ENCODE results near the gene ARMC5. TPM values are rescaled to one million over a fixed set of nuclear protein-coding genes. Genes with fewer than 3 reads are reported as not detected.
"Not testable (repeated sequence)": the region's sequence is repeated elsewhere in the genome, so short reads cannot be mapped to it uniquely, and the experiment has no call there.

Gene ARMC5
- total and polyA plus RNA-seq, 9 of the 15 experiments (the other 6 are each of a cell fraction or from before 2014, with no cell fraction given), result 0.11 to 13.5 (median 2.1) TPM

DNA sequence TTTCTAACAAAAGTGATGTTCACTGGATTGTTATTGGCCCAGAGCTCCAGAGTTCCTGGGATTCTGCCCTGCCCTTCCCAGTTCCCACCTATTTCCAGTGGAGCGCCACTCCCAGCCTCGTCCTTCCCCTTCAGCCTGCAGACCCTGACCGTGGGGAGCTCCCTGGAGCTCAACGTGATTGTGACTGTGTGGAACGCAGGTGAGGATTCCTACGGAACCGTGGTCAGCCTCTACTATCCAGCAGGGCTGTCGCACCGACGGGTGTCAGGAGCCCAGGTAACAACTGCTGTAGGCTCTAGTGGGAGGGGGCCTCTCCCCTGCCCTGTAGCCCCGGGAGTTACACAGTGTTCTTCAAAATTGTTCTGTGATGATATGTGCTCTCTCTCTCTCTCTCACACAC lies 42.9 kb upstream of the ARMC5 start:
- no peaks in the 10 kb centered on the region for H3K9me1 ChIP-seq (ENCODE audit: control insufficient read depth, insufficient read depth, low read length)
- in situ Hi-C loops (cut with MboI), result no loop called here
- no peaks in the 10 kb centered on the region for H3K9me3 ChIP-seq (replicated peaks; ENCODE audit: control insufficient read depth, insufficient read depth, low read depth, low read length)
- FAIRE-seq, result no peak
- no peaks in the 10 kb centered on the region; a peak in 1 of 5 replicates for H3K4me1 ChIP-seq (replicated peaks in 1 of 2; ENCODE audit: control insufficient read depth in 2 of 2, insufficient read depth in 2 of 2, low read length in 2 of 2)
- no peak for DNase-seq (ENCODE audit: extremely low read depth in 1 of 4, low spot score in 3 of 4)
- H4K20me1 ChIP-seq (replicated peaks; ENCODE audit: control insufficient read depth, insufficient read depth, low read length), result no peaks in the 10 kb centered on the region; the same call in 1 of the 2 replicates
- WGBS (ENCODE audit: insufficient coverage, low coverage, missing lambda C conversion rate), result 2% methylated on average over 11 of the region's 11 CpGs
- CTCF ChIA-PET (ENCODE audit: low intra/inter-chr PET ratio), result no interaction called here
- no peaks in the 10 kb centered on the region for H3K36me3 ChIP-seq (ENCODE audit: control insufficient read depth, insufficient read depth, low read length)
- no peak overlapping the region for H3K4me2 ChIP-seq (ENCODE audit: insufficient read depth, low read length)
- no peak overlapping the region for H3K9ac ChIP-seq (ENCODE audit: insufficient read depth in 1 of 2, low read depth in 2 of 2, low read length in 2 of 2)
- BruUV-seq (replicated peaks), result no TSS peak
- POLR2A ChIA-PET, result interaction anchor here (0.6 to 1.0 kb wide), 3 partner anchors 13 to 69 kb away, joined by 3 read pairs; no protein-coding TSS in a partner anchor
- TF ChIP-seq SMAD2 (IDR thresholded peaks at IDR 0.05; ENCODE audit: low read depth, low read length) (no peak), ZNF23 (CRISPR knock-in tag; IDR thresholded peaks at IDR 0.05) (no peak), ZNF707 (CRISPR knock-in tag; conservative IDR thresholded peaks at IDR 0.05) (no peak), ZNF780A (CRISPR knock-in tag; IDR thresholded peaks at IDR 0.05) (no peak)
- no peak overlapping the region for H3K27ac ChIP-seq (ENCODE audit: extremely low read depth, low read depth, low read length)
- intact Hi-C loops (cut with micrococcal nuclease), result no loop called here
- H3K79me2 ChIP-seq (ENCODE audit: control insufficient read depth, insufficient read depth, low read length), result no peaks in the 10 kb centered on the region
- no peak overlapping the region for H2AFZ ChIP-seq (ENCODE audit: low read depth, low read length)
- no peak overlapping the region for H3K4me3 ChIP-seq
- H3K27me3 ChIP-seq (ENCODE audit: control insufficient read depth in 2 of 2, insufficient read depth in 2 of 2, low read length in 2 of 2), result peaks cover 13 to 52% of the 10 kb centered on the region in 2 experiments; a peak in 4 of 5 replicates
- ATAC-seq, result no peak

- H4K20me1 ChIP-seq (replicated peaks; ENCODE audit: control insufficient read depth, insufficient read depth, low read length); H3K4me3 ChIP-seq; intact Hi-C loops (cut with micrococcal nuclease); ATAC-seq; H3K9me1 ChIP-seq (ENCODE audit: control insufficient read depth, insufficient read depth, low read length); H3K79me2 ChIP-seq (ENCODE audit: control insufficient read depth, insufficient read depth, low read length); H3K4me1 ChIP-seq (replicated peaks in 1 of 2; ENCODE audit: control insufficient read depth in 2 of 2, insufficient read depth in 2 of 2, low read length in 2 of 2); H3K4me2 ChIP-seq (ENCODE audit: insufficient read depth, low read length); BruUV-seq (replicated peaks); H3K9ac ChIP-seq (ENCODE audit: insufficient read depth in 1 of 2, low read depth in 2 of 2, low read length in 2 of 2); DNase-seq (ENCODE audit: extremely low read depth in 1 of 4, low spot score in 3 of 4); H3K27ac ChIP-seq (ENCODE audit: extremely low read depth, low read depth, low read length); FAIRE-seq; H2AFZ ChIP-seq (ENCODE audit: low read depth, low read length); POLR2A ChIA-PET; H3K36me3 ChIP-seq (ENCODE audit: control insufficient read depth, insufficient read depth, low read length); CTCF ChIA-PET (ENCODE audit: low intra/inter-chr PET ratio); H3K9me3 ChIP-seq (replicated peaks; ENCODE audit: control insufficient read depth, insufficient read depth, low read depth, low read length); in situ Hi-C loops (cut with MboI): not testable (repeated sequence)
- peaks cover 10 to 53% of the 10 kb centered on the region in 2 experiments; a peak in 4 of 5 replicates for H3K27me3 ChIP-seq (ENCODE audit: control insufficient read depth in 2 of 2, insufficient read depth in 2 of 2, low read length in 2 of 2)
- WGBS (ENCODE audit: insufficient coverage, low coverage, missing lambda C conversion rate), result 0% methylated on average over 2 of the region's 2 CpGs
Measured at GRCh38 chr16:31417036-31417435, 42.3 kb upstream of the ARMC5 start.
